Stimulated activated CD8-positive, alpha-beta memory T cell treated with anti-CD3 and anti-CD28 coated beads, Interleukin-12 subunit alpha, Interleukin-12 subunit beta, amount 100 ng/mL, for 4 hours (primary cell): ENCODE data around the gene TIGD2.
"Not testable (repeated sequence)": the region's sequence is repeated elsewhere in the genome, so short reads cannot be mapped to it uniquely, and the experiment has no call there.

Source experiments
- DNase-seq: peaks from one replicate; pipeline ENCODE4 v3.0.0-alpha.2; 2020; ENCODE audit warnings: low read depth

TIGD2 gene

GRCh38 chr4:89119836-89120235 is 8.5 kb downstream of the TIGD2 start:
- DNase-seq, result no peak

GRCh38 chr4:89121387-89122068 is 10.2 kb downstream of the TIGD2 start:
- no peak for DNase-seq

- no peak for DNase-seq
These were observed 12.1 kb downstream of the TIGD2 start for GRCh38 chr4:89123451-89123851.

GRCh38 chr4:89125901-89126782 is 14.8 kb downstream of the TIGD2 start:
- no peak for DNase-seq

- no peak for DNase-seq
These were observed 17.8 kb downstream of the TIGD2 start for GRCh38 chr4:89129080-89129640.

GRCh38 chr4:89134775-89135319 is 23.5 kb downstream of the TIGD2 start:
- DNase-seq, result no peak

GRCh38 chr4:89136525-89136924 is 25.2 kb downstream of the TIGD2 start:
- no peak for DNase-seq

- no peak for DNase-seq
These were observed 25.9 kb downstream of the TIGD2 start for GRCh38 chr4:89137231-89137630.

GRCh38 chr4:89137695-89138094 is 26.4 kb downstream of the TIGD2 start:
- no peak for DNase-seq

- no peak for DNase-seq
These were observed 28.9 kb downstream of the TIGD2 start for GRCh38 chr4:89140168-89140759.

- DNase-seq, result no peak
These were observed 31.6 kb downstream of the TIGD2 start for GRCh38 chr4:89142691-89143669.

GRCh38 chr4:89144652-89145051 is 33.3 kb downstream of the TIGD2 start:
- not testable (repeated sequence) for DNase-seq

- no peak for DNase-seq
These were observed 34.9 kb downstream of the TIGD2 start for GRCh38 chr4:89146196-89146595.

GRCh38 chr4:89152972-89153371 is 41.6 kb downstream of the TIGD2 start:
- DNase-seq, result no peak

- DNase-seq, result no peak
These were observed 45.0 kb downstream of the TIGD2 start for GRCh38 chr4:89156174-89156914.

- no peak for DNase-seq
These were observed 46.2 kb downstream of the TIGD2 start for GRCh38 chr4:89157488-89158024.

- no peak for DNase-seq
These were observed 47.7 kb downstream of the TIGD2 start for GRCh38 chr4:89158884-89159503.

GRCh38 chr4:89160806-89161205 is 49.5 kb downstream of the TIGD2 start:
- DNase-seq, result no peak

- no peak for DNase-seq
These were observed 50.5 kb downstream of the TIGD2 start for GRCh38 chr4:89161841-89162240.

- DNase-seq, result no peak
These were observed 51.2 kb downstream of the TIGD2 start for GRCh38 chr4:89162496-89162895.
